H1 (cell line): ENCODE data around the gene NEURL2. TPM values are rescaled to one million over a fixed set of nuclear protein-coding genes. Genes with fewer than 3 reads are reported as not detected.

Experiments
- CBX5 ChIP-seq: fragments of 300-800, 300-1000 bp; sonication (generic); IDR thresholded peaks from 2 replicates; pipeline ENCODE4 v1.7.1; 2016; ENCODE audit warnings: antibody characterized with exemption, low read length, low read depth
- POU5F1 ChIP-seq: IDR thresholded peaks from 2 replicates; pipeline ENCODE4 v1.6.1; 2011; ENCODE audit warnings: low read depth, mild to moderate bottlenecking, low read length, moderate library complexity
- SP1 ChIP-seq: IDR thresholded peaks from 2 replicates; pipeline ENCODE4 v1.6.1; 2011; ENCODE audit warnings: low read depth, low read length
- polyA plus RNA-seq, 7 experiments: library from polyadenylated mRNA; depleted of rRNA in 3 of 7; stranded (reverse) in 5 of 7; unstranded in 2 of 7; fragments of >200 nt in 5 of 7; fragments of 200-250 nt in 2 of 7; gene quantifications; 1 replicate in 5 of 7; 2 replicates in 1 of 7; 4 replicates in 1 of 7; pipeline versions ENCODE4 v1.2.1 to v1.2.3, GENCODE V29; 2011 to 2013; ENCODE audit warnings: missing spikeins in 2 of 7, mixed read lengths in 2 of 7
- total RNA-seq: library from RNA; stranded (reverse); fragmentation: NEBNext Ultra II Directional; extraction: Animal tissue kit (Norgen Biotek cat#: 25700); gene quantifications from 2 replicates; pipeline ENCODE4 v1.2.1, GENCODE V29; 2021
- TF ChIP-seq, protein P1 (sequence below): IDR thresholded peaks from 2 replicates; pipeline ENCODE4 v1.6.1; 2011; ENCODE audit warnings: low read length, improper control_type of control experiment

NEURL2 gene
- total and polyA plus RNA-seq, 2 of the 8 experiments (the other 6 are each of a cell fraction or from before 2014, with no cell fraction given): 6.9 TPM

DNA sequence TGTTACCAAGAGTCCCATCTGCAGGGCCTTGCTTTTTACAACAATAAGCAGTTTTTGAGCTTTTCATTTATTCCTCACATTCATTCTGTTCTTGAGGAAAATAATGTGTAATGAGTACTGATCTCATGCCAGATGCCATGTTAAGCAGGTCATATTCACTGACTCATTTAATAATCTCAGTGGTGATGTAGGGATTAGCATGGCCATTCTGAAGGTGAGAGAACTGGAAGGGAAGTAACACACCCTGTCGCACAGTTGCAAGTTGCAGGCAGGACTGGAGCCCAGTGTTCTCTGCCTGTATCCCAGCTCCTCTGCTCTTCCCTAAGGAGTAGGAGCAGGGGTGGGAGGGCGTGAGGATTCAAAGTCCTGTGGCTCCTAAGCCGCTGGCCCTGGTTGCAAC, 49.0 kb upstream of the NEURL2 start (continued):
- TF ChIP-seq POU5F1: no peak
- TF ChIP-seq, protein P1, sequence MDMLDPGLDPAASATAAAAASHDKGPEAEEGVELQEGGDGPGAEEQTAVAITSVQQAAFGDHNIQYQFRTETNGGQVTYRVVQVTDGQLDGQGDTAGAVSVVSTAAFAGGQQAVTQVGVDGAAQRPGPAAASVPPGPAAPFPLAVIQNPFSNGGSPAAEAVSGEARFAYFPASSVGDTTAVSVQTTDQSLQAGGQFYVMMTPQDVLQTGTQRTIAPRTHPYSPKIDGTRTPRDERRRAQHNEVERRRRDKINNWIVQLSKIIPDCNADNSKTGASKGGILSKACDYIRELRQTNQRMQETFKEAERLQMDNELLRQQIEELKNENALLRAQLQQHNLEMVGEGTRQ: no peak
- TF ChIP-seq SP1: no peak
- no peak for TF ChIP-seq CBX5
